ENCODE measurements around the gene PARVA.

Gene PARVA

GRCh38 chr11:12381875-12382274, 4.5 kb downstream of the PARVA start:
- ATAC-seq, result no peak
- TF ChIP-seq BACH2 (CRISPR knock-in tag; IDR thresholded peaks at IDR 0.05; ENCODE audit: borderline replicate concordance) (no peak), ZNF70 (CRISPR knock-in tag; IDR thresholded peaks at IDR 0.05) (no peak), ESRRG (CRISPR knock-in tag; IDR thresholded peaks at IDR 0.05) (no peak), TCF4 (CRISPR knock-in tag; IDR thresholded peaks at IDR 0.05; ENCODE audit: borderline replicate concordance) (no peak), ISL1 (CRISPR knock-in tag; IDR thresholded peaks at IDR 0.05) (no peak), GLIS3 (CRISPR knock-in tag; IDR thresholded peaks at IDR 0.05) (no peak), TSHZ2 (CRISPR knock-in tag; IDR thresholded peaks at IDR 0.05) (no peak), TOX (CRISPR knock-in tag; IDR thresholded peaks at IDR 0.05; ENCODE audit: borderline replicate concordance) (no peak), ZFP3 (CRISPR knock-in tag; IDR thresholded peaks at IDR 0.05) (no peak), CSRNP3 (CRISPR knock-in tag; IDR thresholded peaks at IDR 0.05) (no peak), PPARA (CRISPR knock-in tag; IDR thresholded peaks at IDR 0.05; ENCODE audit: borderline replicate concordance) (no peak), OSR1 (CRISPR knock-in tag; IDR thresholded peaks at IDR 0.05) (no peak), CSDC2 (CRISPR knock-in tag; IDR thresholded peaks at IDR 0.05) (no peak), RARB (CRISPR knock-in tag; IDR thresholded peaks at IDR 0.05) (no peak), PATZ1 (CRISPR knock-in tag; IDR thresholded peaks at IDR 0.05; ENCODE audit: borderline replicate concordance) (no peak), ARNTL (CRISPR knock-in tag; IDR thresholded peaks at IDR 0.05; ENCODE audit: borderline replicate concordance, low read depth) (no peak), ZNF565 (CRISPR knock-in tag; conservative IDR thresholded peaks at IDR 0.05; ENCODE audit: low read depth) (no peak)

- ATAC-seq, result no peak
- TF ChIP-seq ARNTL (CRISPR knock-in tag; IDR thresholded peaks at IDR 0.05; ENCODE audit: borderline replicate concordance, low read depth), result no peak
- TF ChIP-seq CSDC2 (CRISPR knock-in tag; IDR thresholded peaks at IDR 0.05), result no peak
- no peak for TF ChIP-seq ESRRG (CRISPR knock-in tag; IDR thresholded peaks at IDR 0.05)
- no peak for TF ChIP-seq TOX (CRISPR knock-in tag; IDR thresholded peaks at IDR 0.05; ENCODE audit: borderline replicate concordance)
- TF ChIP-seq GLIS3 (CRISPR knock-in tag; IDR thresholded peaks at IDR 0.05), result no peak
- TF ChIP-seq RARB (CRISPR knock-in tag; IDR thresholded peaks at IDR 0.05), result no peak
- no peak for TF ChIP-seq PATZ1 (CRISPR knock-in tag; IDR thresholded peaks at IDR 0.05; ENCODE audit: borderline replicate concordance)
- no peak for TF ChIP-seq TSHZ2 (CRISPR knock-in tag; IDR thresholded peaks at IDR 0.05)
- no peak for TF ChIP-seq TCF4 (CRISPR knock-in tag; IDR thresholded peaks at IDR 0.05; ENCODE audit: borderline replicate concordance)
- no peak for TF ChIP-seq ZC3H10 (CRISPR knock-in tag; IDR thresholded peaks at IDR 0.05)
- TF ChIP-seq CREB5 (CRISPR knock-in tag; IDR thresholded peaks at IDR 0.05; ENCODE audit: low read depth), result no peak
- no peak for TF ChIP-seq BACH2 (CRISPR knock-in tag; IDR thresholded peaks at IDR 0.05; ENCODE audit: borderline replicate concordance)
- TF ChIP-seq SNAI2 (CRISPR knock-in tag; IDR thresholded peaks at IDR 0.05), result no peak
- TF ChIP-seq POU6F1 (CRISPR knock-in tag; IDR thresholded peaks at IDR 0.05; ENCODE audit: borderline replicate concordance, low read depth), result no peak
- no peak for TF ChIP-seq ZNF70 (CRISPR knock-in tag; IDR thresholded peaks at IDR 0.05)
- no peak for TF ChIP-seq ZFP3 (CRISPR knock-in tag; IDR thresholded peaks at IDR 0.05)
- no peak for TF ChIP-seq PPARA (CRISPR knock-in tag; IDR thresholded peaks at IDR 0.05; ENCODE audit: borderline replicate concordance)
- TF ChIP-seq ISL1 (CRISPR knock-in tag; IDR thresholded peaks at IDR 0.05), result no peak
- TF ChIP-seq CSRNP3 (CRISPR knock-in tag; IDR thresholded peaks at IDR 0.05), result no peak
- TF ChIP-seq OSR1 (CRISPR knock-in tag; IDR thresholded peaks at IDR 0.05), result no peak
Observed at GRCh38 chr11:12382451-12382850, 5.1 kb downstream of the PARVA start.
